ENCODE measurements around the gene MAP3K7. TPM values are rescaled to one million over a fixed set of nuclear protein-coding genes. Genes with fewer than 3 reads are reported as not detected.

MAP3K7 gene
- total and polyA plus RNA-seq, 2 donors (not counting 3 experiments of a cell fraction or from before 2014, with no cell fraction given) = 15.3 to 25.6 TPM

DNA sequence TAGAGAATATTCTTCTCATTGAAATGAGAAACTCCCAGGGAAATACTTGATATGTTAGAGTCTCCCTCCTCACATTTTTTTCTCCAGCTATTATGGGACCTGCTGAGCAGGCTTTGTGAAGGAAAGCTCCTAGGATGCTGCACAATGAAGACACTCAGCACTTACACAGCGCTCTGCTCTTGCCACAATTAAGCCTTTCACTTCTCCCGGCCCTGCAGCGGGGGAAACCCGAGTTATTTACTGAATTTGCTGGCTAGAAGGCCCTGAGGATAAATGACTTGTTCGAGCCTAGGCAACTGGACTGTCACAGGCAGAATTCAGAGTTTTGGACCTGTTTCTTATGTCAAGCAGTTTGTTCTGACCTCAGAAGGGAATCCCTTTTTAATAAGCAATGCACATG lies 102.0 kb downstream of the MAP3K7 start:
- FAIRE-seq = no peak
- POLR2A ChIA-PET = no interaction called here
- Histone ChIP-seq H3K4me3 (replicated peaks in 1 of 3; ENCODE audit: insufficient read depth in 1 of 3, low read depth in 1 of 3, low read length in 3 of 3) (no peak overlapping the region), H3K27ac (ENCODE audit: insufficient read depth, low read depth, low read length) (no peak overlapping the region), H3K9me3 (replicated peaks; ENCODE audit: control insufficient read depth, insufficient read depth, low read length) (no peaks in the 10 kb centered on the region), H4K20me1 (replicated peaks; ENCODE audit: control insufficient read depth, extremely low read depth, insufficient read depth, low read length) (no peaks in the 10 kb centered on the region), H3K9me1 (replicated peaks; ENCODE audit: control insufficient read depth, extremely low read depth, insufficient read depth, low read length) (no peaks in the 10 kb centered on the region), H3K4me1 (ENCODE audit: control insufficient read depth, extremely low read depth, insufficient read depth, low read length) (peaks cover 7% of the 10 kb centered on the region), H2AFZ (ENCODE audit: low read depth, low read length) (no peak overlapping the region), H3K27me3 (ENCODE audit: control insufficient read depth in 2 of 2, insufficient read depth in 2 of 2, low read length in 2 of 2) (no peaks in the 10 kb centered on the region), H3K36me3 (ENCODE audit: control insufficient read depth in 2 of 2, extremely low read depth in 1 of 2, insufficient read depth in 2 of 2, low read length in 2 of 2) (no peaks in the 10 kb centered on the region), H3K4me2 (ENCODE audit: insufficient read depth, low read length) (no peak overlapping the region), H3K9ac (replicated peaks; ENCODE audit: extremely low read depth, insufficient read depth, low read length) (no peak overlapping the region), H3K79me2 (ENCODE audit: control insufficient read depth, insufficient read depth, low read length) (no peaks in the 10 kb centered on the region)
- dilution Hi-C loops (cut with MboI; ENCODE audit: extremely low pct_ligation_motif_present, low sequenced_read_pairs) (no loop called here), intact Hi-C loops (cut with micrococcal nuclease) (no loop called here)
- DNase-seq (ENCODE audit: low read depth, low spot score) = no peak
- no TSS peak for BruUV-seq (replicated peaks)
- CTCF ChIA-PET = interaction anchor here (1.0 kb wide), 1 partner anchor 544 kb away, joined by 5 read pairs; no protein-coding TSS in a partner anchor
- TF ChIP-seq POLR2A (IDR thresholded peaks at IDR 0.05; ENCODE audit: low read depth, low read length) = no peak
- TF ChIP-seq EZH2 (IDR thresholded peaks at IDR 0.05; ENCODE audit: borderline replicate concordance, low read depth, low read length, severe bottlenecking) = no peak
- no peak for TF ChIP-seq CTCF (IDR thresholded peaks at IDR 0.05; ENCODE audit: extremely low read depth in 1 of 2, insufficient read depth in 1 of 2, low read depth in 1 of 2, low read length in 2 of 2)
- TF ChIP-seq JUN (IDR thresholded peaks at IDR 0.05; ENCODE audit: borderline replicate concordance, insufficient read depth, insufficient read length, low read depth) = no peak
- no peak for TF ChIP-seq MYC (IDR thresholded peaks at IDR 0.05; ENCODE audit: low read depth, low read length)
- TF ChIP-seq GATA2 (IDR thresholded peaks at IDR 0.05; ENCODE audit: insufficient read depth, insufficient read length, low read depth, low read length) = no peak
- TF ChIP-seq MAX (IDR thresholded peaks at IDR 0.05; ENCODE audit: insufficient read depth, insufficient read length) = no peak
- TF ChIP-seq POLR2AphosphoS5 (IDR thresholded peaks at IDR 0.05; ENCODE audit: insufficient read depth, low read depth, low read length) = no peak
- no peak for TF ChIP-seq FOS (IDR thresholded peaks at IDR 0.05; ENCODE audit: borderline replicate concordance, insufficient read depth, low read length)

Data from endothelial cell of umbilical vein (primary cell).